Forelimb muscle (tissue), 1 donor: ENCODE measurements around the gene ZBTB24. TPM values are rescaled to one million over a fixed set of nuclear protein-coding genes. Genes with fewer than 3 reads are reported as not detected.

Experiments
- DNase-seq: peaks from one replicate; pipeline ENCODE4 v3.0.0-alpha.2; 2013; ENCODE audit warnings: low read depth
- polyA plus RNA-seq: library from polyadenylated mRNA; unstranded; fragments of 120-200 nt; gene quantifications from one replicate; pipeline ENCODE4 v1.2.1, GENCODE V29; 2013; ENCODE audit not compliant: insufficient read length

The ZBTB24 gene
- polyA plus RNA-seq, 1 donor = 4.2 TPM

- no peak for DNase-seq
Measured at GRCh38 chr6:109498936-109499335, 15.9 kb upstream of the ZBTB24 start.

- no peak for DNase-seq
Measured at GRCh38 chr6:109498052-109498451, 15.0 kb upstream of the ZBTB24 start.

GRCh38 chr6:109496036-109496772 lies 13.2 kb upstream of the ZBTB24 start:
- no peak for DNase-seq

GRCh38 chr6:109493865-109494264 lies 10.8 kb upstream of the ZBTB24 start:
- no peak for DNase-seq

GRCh38 chr6:109491207-109491938 lies 8.4 kb upstream of the ZBTB24 start:
- DNase-seq = no peak

- DNase-seq = no peak
Measured at GRCh38 chr6:109490713-109491112, 7.7 kb upstream of the ZBTB24 start.

GRCh38 chr6:109488001-109488400 lies 5.0 kb upstream of the ZBTB24 start:
- no peak for DNase-seq

- DNase-seq = no peak
Measured at GRCh38 chr6:109486068-109486467, 3.0 kb upstream of the ZBTB24 start.

- DNase-seq = no peak
Measured at GRCh38 chr6:109485266-109485935, 2.4 kb upstream of the ZBTB24 start.

GRCh38 chr6:109484122-109484521 lies 1.1 kb upstream of the ZBTB24 start:
- no peak for DNase-seq

GRCh38 chr6:109483735-109484057 lies 677 bp upstream of the ZBTB24 start:
- no peak for DNase-seq

GRCh38 chr6:109480993-109481480 lies 2.0 kb downstream of the ZBTB24 start:
- DNase-seq = no peak

GRCh38 chr6:109478841-109479624 lies 4.0 kb downstream of the ZBTB24 start:
- DNase-seq = no peak

- DNase-seq = no peak
Measured at GRCh38 chr6:109478222-109478805, 4.7 kb downstream of the ZBTB24 start.

- DNase-seq = no peak
Measured at GRCh38 chr6:109477725-109478124, 5.3 kb downstream of the ZBTB24 start.

- DNase-seq = no peak
Measured at GRCh38 chr6:109477184-109477583, 5.8 kb downstream of the ZBTB24 start.

GRCh38 chr6:109475625-109476024 lies 7.4 kb downstream of the ZBTB24 start:
- DNase-seq = no peak

GRCh38 chr6:109474995-109475394 lies 8.0 kb downstream of the ZBTB24 start:
- DNase-seq = no peak

GRCh38 chr6:109473120-109473519 lies 9.9 kb downstream of the ZBTB24 start:
- no peak for DNase-seq

GRCh38 chr6:109472132-109472995 lies 10.7 kb downstream of the ZBTB24 start:
- DNase-seq = no peak
